K562 (cell line): ENCODE data around the gene SHISA7. TPM values are rescaled to one million over a fixed set of nuclear protein-coding genes. Genes with fewer than 3 reads are reported as not detected.
A peak's percentile ranks its signal among the peaks of the same experiment; 100 is the strongest.

ENCODE experiments used
- CBX3 ChIP-seq, 2 experiments: IDR thresholded peaks; 1 replicate in 1 of 2; 2 replicates in 1 of 2; pipeline ENCODE4 v1.6.1; 2012; ENCODE audit warnings: inconsistent platforms in 2 of 2, low read length in 2 of 2, borderline replicate concordance in 1 of 2, control low read depth in 1 of 2
- CXXC5 ChIP-seq: fragments of 250-450 bp; sonication (Bioruptor Pico); IDR thresholded peaks from 2 replicates; pipeline ENCODE4 v1.8.0; 2022; ENCODE audit warnings: inconsistent platforms, mild to moderate bottlenecking, moderate library complexity
- ESRRA ChIP-seq: fragments of 450-650 bp; IDR thresholded peaks from 2 replicates; pipeline ENCODE4 v1.6.1; 2014; ENCODE audit warnings: low read depth, mild to moderate bottlenecking, moderate library complexity, borderline replicate concordance
- FOXP4 ChIP-seq: sonication (generic); formaldehyde crosslinking; IDR thresholded peaks from 2 replicates; pipeline ENCODE4 v1.8.0; 2022; ENCODE audit warnings: mild to moderate bottlenecking, missing genetic modification reagents, borderline replicate concordance
- HDAC2 ChIP-seq: fragments of 450-650 bp; IDR thresholded peaks from 2 replicates; pipeline ENCODE4 v1.6.1; 2016; ENCODE audit warnings: mild to moderate bottlenecking
- JUND ChIP-seq, 2 experiments: IDR thresholded peaks; 2 replicates in 1 of 2; 3 replicates in 1 of 2; pipeline ENCODE4 v1.6.1; 2011; ENCODE audit warnings: borderline replicate concordance in 2 of 2, low read depth in 2 of 2, low read length in 2 of 2, improper control_type of control experiment in 1 of 2, missing biosample characterization in 1 of 2, missing genetic modification characterization in 1 of 2, missing genetic modification reagents in 1 of 2
- MIER1 ChIP-seq: fragments of 450-650 bp; IDR thresholded peaks from 2 replicates; pipeline ENCODE4 v1.6.1; 2016; ENCODE audit warnings: antibody characterized with exemption, mild to moderate bottlenecking, low read depth
- NFYB ChIP-seq: IDR thresholded peaks from 2 replicates; pipeline ENCODE4 v1.6.1; 2011; ENCODE audit warnings: mild to moderate bottlenecking, moderate library complexity; ENCODE audit not compliant: insufficient read length; ENCODE audit errors: extremely low read depth
- NR2C1 ChIP-seq, 2 experiments: fragments of 450-650 bp; IDR thresholded peaks; 2 replicates each; pipeline ENCODE4 v1.6.1; 2017; ENCODE audit warnings: mild to moderate bottlenecking in 2 of 2, antibody characterized with exemption in 1 of 2, inconsistent platforms in 1 of 2, missing compliant biosample characterization in 1 of 2, missing genetic modification characterization in 1 of 2
- NR3C1 ChIP-seq: sonication (generic); formaldehyde crosslinking; IDR thresholded peaks from 2 replicates; pipeline ENCODE4 v1.8.1; 2022; ENCODE audit warnings: missing genetic modification reagents
- POLR2B ChIP-seq: fragments of 450-650 bp; IDR thresholded peaks from 2 replicates; pipeline ENCODE4 v1.6.1; 2018; ENCODE audit warnings: low read depth; ENCODE audit not compliant: partially characterized antibody
- SAP30 ChIP-seq: fragments of 200-600 bp; sonication (generic); IDR thresholded peaks from 2 replicates; pipeline ENCODE4 v1.6.1; 2012; ENCODE audit warnings: borderline replicate concordance, low read depth, mild to moderate bottlenecking, moderate library complexity, low read length, control low read depth, inconsistent platforms; ENCODE audit not compliant: insufficient read depth, poor library complexity, severe bottlenecking
- THAP12 ChIP-seq: fragments of 250-450 bp; sonication (Bioruptor Pico); IDR thresholded peaks from 2 replicates; pipeline ENCODE4 v1.9.0; 2021; ENCODE audit warnings: mild to moderate bottlenecking, inconsistent platforms
- ZC3H4 ChIP-seq: sonication (generic); formaldehyde crosslinking; IDR thresholded peaks from 2 replicates; pipeline ENCODE4 v1.9.0; 2021; ENCODE audit warnings: missing genetic modification reagents, borderline replicate concordance
- ZNF174 ChIP-seq: fragments of 250-450 bp; sonication (Bioruptor Pico); IDR thresholded peaks from 2 replicates; pipeline ENCODE4 v1.4.0; 2020; ENCODE audit warnings: mild to moderate bottlenecking
- ZNF217 ChIP-seq: sonication (generic); formaldehyde crosslinking; IDR thresholded peaks from 2 replicates; pipeline ENCODE4 v1.8.0; 2022; ENCODE audit warnings: mild to moderate bottlenecking, missing genetic modification reagents
- ZNF311 ChIP-seq: fragments of 250-450 bp; sonication (Bioruptor Pico); IDR thresholded peaks from 2 replicates; pipeline ENCODE4 v1.4.0; 2020; ENCODE audit warnings: mild to moderate bottlenecking, moderate library complexity
- polyA plus RNA-seq, 8 experiments: library from polyadenylated mRNA; depleted of rRNA in 4 of 8; stranded (reverse) in 5 of 8; unstranded in 3 of 8; fragments of >200 nt; fragmentation: Nextera tagmentation in 2 of 8; fragmentation: Illumina TruSeq in 1 of 8; extraction: Ambion mirVana in 2 of 8; extraction: Trizol in 1 of 8; gene quantifications; 2 replicates each; pipeline versions ENCODE4 v1.2.1 to v1.2.3, GENCODE V29; 2011 to 2014; ENCODE audit warnings: inconsistent platforms in 1 of 8, missing spikeins in 1 of 8
- total RNA-seq, 7 experiments: library from RNA; depleted of rRNA in 6 of 7; stranded (reverse); fragments of >200 nt in 6 of 7; fragmentation: Illumina TruSeq in 2 of 7; extraction: Trizol in 2 of 7; gene quantifications; 2 replicates each; pipeline versions ENCODE4 v1.2.1 to v1.2.3, GENCODE V29; 2011 to 2021; ENCODE audit warnings: low replicate concordance in 1 of 7
- TF ChIP-seq, protein P1 (sequence below): fragments of 450-650 bp; IDR thresholded peaks from 2 replicates; pipeline ENCODE4 v1.6.1; 2016; ENCODE audit warnings: missing biosample characterization, missing genetic modification characterization
- TF ChIP-seq, protein P2 (sequence below): sonication (generic); formaldehyde crosslinking; IDR thresholded peaks from 2 replicates; pipeline ENCODE4 v1.8.1; 2023; ENCODE audit warnings: mild to moderate bottlenecking, missing genetic modification reagents

The SHISA7 gene
- total and polyA plus RNA-seq, 9 of the 15 experiments (the other 6 are each of a cell fraction or from before 2014, with no cell fraction given) = 0.01 to 0.40 (median 0.07) TPM

DNA sequence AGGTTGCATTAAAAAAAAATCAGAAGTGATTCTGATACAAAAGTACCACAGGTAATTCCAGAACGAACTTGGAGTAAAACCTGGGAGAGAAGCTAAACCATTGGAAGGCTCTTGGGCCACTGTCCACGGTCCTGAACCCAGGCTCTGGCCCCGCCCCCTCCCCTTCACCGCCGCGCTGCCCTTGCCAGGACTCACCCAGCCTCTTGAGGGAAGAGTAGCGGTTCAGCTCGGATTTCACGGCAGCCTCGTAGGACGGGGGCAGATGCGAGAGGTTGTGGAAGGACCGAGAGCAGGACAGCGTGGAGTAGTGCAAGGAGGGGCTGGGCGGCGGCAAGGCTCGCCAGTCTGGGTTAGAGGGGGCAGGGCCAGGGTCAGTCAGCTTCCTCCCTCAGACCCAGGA is 5.7 kb downstream of the SHISA7 start (continued):
- peak; percentile 68 for TF ChIP-seq CXXC5
- TF ChIP-seq ZNF311 (CRISPR knock-in tag) = 0 out of 2 replicates have a peak, but pooled peaks have one; percentile 54
- TF ChIP-seq NR3C1 (CRISPR knock-in tag) = peak; percentile 80; the same call in 1 of the 2 replicates
- TF ChIP-seq SAP30 = peak; percentile 30
- TF ChIP-seq NFYB = no peak
- TF ChIP-seq, protein P1, sequence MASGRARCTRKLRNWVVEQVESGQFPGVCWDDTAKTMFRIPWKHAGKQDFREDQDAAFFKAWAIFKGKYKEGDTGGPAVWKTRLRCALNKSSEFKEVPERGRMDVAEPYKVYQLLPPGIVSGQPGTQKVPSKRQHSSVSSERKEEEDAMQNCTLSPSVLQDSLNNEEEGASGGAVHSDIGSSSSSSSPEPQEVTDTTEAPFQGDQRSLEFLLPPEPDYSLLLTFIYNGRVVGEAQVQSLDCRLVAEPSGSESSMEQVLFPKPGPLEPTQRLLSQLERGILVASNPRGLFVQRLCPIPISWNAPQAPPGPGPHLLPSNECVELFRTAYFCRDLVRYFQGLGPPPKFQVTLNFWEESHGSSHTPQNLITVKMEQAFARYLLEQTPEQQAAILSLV (tag) = no peak
- TF ChIP-seq, protein P2, sequence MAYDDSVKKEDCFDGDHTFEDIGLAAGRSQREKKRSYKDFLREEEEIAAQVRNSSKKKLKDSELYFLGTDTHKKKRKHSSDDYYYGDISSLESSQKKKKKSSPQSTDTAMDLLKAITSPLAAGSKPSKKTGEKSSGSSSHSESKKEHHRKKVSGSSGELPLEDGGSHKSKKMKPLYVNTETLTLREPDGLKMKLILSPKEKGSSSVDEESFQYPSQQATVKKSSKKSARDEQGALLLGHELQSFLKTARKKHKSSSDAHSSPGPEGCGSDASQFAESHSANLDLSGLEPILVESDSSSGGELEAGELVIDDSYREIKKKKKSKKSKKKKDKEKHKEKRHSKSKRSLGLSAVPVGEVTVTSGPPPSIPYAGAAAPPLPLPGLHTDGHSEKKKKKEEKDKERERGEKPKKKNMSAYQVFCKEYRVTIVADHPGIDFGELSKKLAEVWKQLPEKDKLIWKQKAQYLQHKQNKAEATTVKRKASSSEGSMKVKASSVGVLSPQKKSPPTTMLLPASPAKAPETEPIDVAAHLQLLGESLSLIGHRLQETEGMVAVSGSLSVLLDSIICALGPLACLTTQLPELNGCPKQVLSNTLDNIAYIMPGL (CRISPR knock-in tag) = 0 out of 2 replicates have a peak, but pooled peaks have one; percentile 52
- TF ChIP-seq JUND (IDR thresholded peaks at IDR 0.05; ENCODE audit: borderline replicate concordance, low read depth, low read length) = 0 out of 2 replicates have a peak, but pooled peaks have one; percentile 8
- peak; percentile 58; the same call in 1 of the 3 replicates for TF ChIP-seq JUND (tag; IDR thresholded peaks at IDR 0.05; ENCODE audit: borderline replicate concordance, low read depth, low read length)
- TF ChIP-seq ZC3H4 (CRISPR knock-in tag) = no peak
- TF ChIP-seq FOXP4 (CRISPR knock-in tag) = 0 out of 2 replicates have a peak, but pooled peaks have one; percentile 50
- peak; percentile 98 for TF ChIP-seq MIER1
- no peak for TF ChIP-seq ZNF217 (CRISPR knock-in tag)
- TF ChIP-seq ESRRA = peak; percentile 49; the same call in 1 of the 2 replicates
- TF ChIP-seq POLR2B = no peak
- no peak for TF ChIP-seq ZNF174 (CRISPR knock-in tag)
- TF ChIP-seq HDAC2 = peak; percentile 72; the same call in 1 of the 2 replicates
- peak in 1 of 2 experiments; percentile 40; a peak in 1 of 3 replicates for TF ChIP-seq CBX3 (IDR thresholded peaks at IDR 0.05; ENCODE audit: borderline replicate concordance in 1 of 2, low read length in 2 of 2)
- 0 out of 2 replicates have a peak, but pooled peaks have one; percentile 9 for TF ChIP-seq THAP12 (CRISPR knock-in tag)
- no peak for TF ChIP-seq NR2C1 (IDR thresholded peaks at IDR 0.05)
- TF ChIP-seq NR2C1 (tag; IDR thresholded peaks at IDR 0.05) = no peak
